H9 (cell line): ENCODE data around the gene SIN3A. TPM values are rescaled to one million over a fixed set of nuclear protein-coding genes. Genes with fewer than 3 reads are reported as not detected.

Source experiments
- DNase-seq: peaks from one replicate; pipeline ENCODE4 v3.0.0-alpha.2; 2017
- H2AFZ ChIP-seq: one replicate; pipeline ENCODE4 v1.6.1; 2013; ENCODE audit warnings: mild to moderate bottlenecking, low read length, control low read depth, moderate library complexity
- H2AK5ac ChIP-seq: 2 replicates; pipeline ENCODE4 v1.6.1; 2013; ENCODE audit warnings: low read length, control low read depth, mixed read lengths; ENCODE audit not compliant: insufficient read length
- H2BK120ac ChIP-seq: one replicate; pipeline ENCODE4 v1.6.1; 2013; ENCODE audit warnings: low read depth, mild to moderate bottlenecking, low read length, control low read depth, inconsistent platforms; ENCODE audit not compliant: poor library complexity, severe bottlenecking
- H2BK12ac ChIP-seq: 2 replicates; pipeline ENCODE4 v1.6.1; 2013; ENCODE audit warnings: low read length, control low read depth, mixed read lengths, low read depth; ENCODE audit not compliant: insufficient read length
- H2BK15ac ChIP-seq: 2 replicates; pipeline ENCODE4 v1.6.1; 2013; ENCODE audit warnings: low read depth, low read length, control low read depth
- H2BK20ac ChIP-seq: one replicate; pipeline ENCODE4 v1.6.1; 2013; ENCODE audit warnings: low read depth, mild to moderate bottlenecking, low read length, control low read depth, inconsistent platforms; ENCODE audit not compliant: poor library complexity, severe bottlenecking
- H2BK5ac ChIP-seq: 2 replicates; pipeline ENCODE4 v1.6.1; 2013; ENCODE audit warnings: low read length, control low read depth, mixed read lengths; ENCODE audit not compliant: insufficient read length
- H3K14ac ChIP-seq: 2 replicates; pipeline ENCODE4 v1.6.1; 2013; ENCODE audit warnings: low read length, control low read depth; ENCODE audit not compliant: insufficient read depth
- H3K18ac ChIP-seq: 2 replicates; pipeline ENCODE4 v1.6.1; 2013; ENCODE audit warnings: low read depth, mild to moderate bottlenecking, mixed read lengths, low read length, control low read depth; ENCODE audit not compliant: insufficient read length
- H3K23ac ChIP-seq: 2 replicates; pipeline ENCODE4 v1.6.1; 2013; ENCODE audit warnings: low read length, control low read depth, mixed read lengths, low read depth; ENCODE audit not compliant: insufficient read length
- H3K23me2 ChIP-seq: 2 replicates; pipeline ENCODE4 v1.6.1; 2013; ENCODE audit warnings: low read depth, mild to moderate bottlenecking, mixed read lengths, low read length, control low read depth; ENCODE audit not compliant: insufficient read length, poor library complexity, severe bottlenecking
- H3K27ac ChIP-seq: 2 replicates; pipeline ENCODE4 v1.5.1; 2013; ENCODE audit warnings: low read length, control low read depth, mixed read lengths, low read depth; ENCODE audit not compliant: insufficient read length
- H3K27me3 ChIP-seq: 2 replicates; pipeline ENCODE4 v1.6.1; 2013; ENCODE audit warnings: low read length, control low read depth, inconsistent platforms; ENCODE audit not compliant: insufficient read depth
- H3K4ac ChIP-seq: 2 replicates; pipeline ENCODE4 v1.6.1; 2013; ENCODE audit warnings: low read depth, mild to moderate bottlenecking, control low read depth, inconsistent platforms, low read length, moderate library complexity
- H3K4me1 ChIP-seq: 2 replicates; pipeline ENCODE4 v1.6.1; 2013; ENCODE audit warnings: low read length, control low read depth, inconsistent platforms; ENCODE audit not compliant: insufficient read depth
- H3K4me2 ChIP-seq: 2 replicates; pipeline ENCODE4 v1.6.1; 2013; ENCODE audit warnings: low read length, control low read depth, mixed read lengths; ENCODE audit not compliant: insufficient read length, insufficient read depth
- H3K56ac ChIP-seq: 2 replicates; pipeline ENCODE4 v1.6.1; 2013; ENCODE audit warnings: low read depth, mild to moderate bottlenecking, mixed read lengths, low read length, control low read depth; ENCODE audit not compliant: insufficient read length
- H3K79me1 ChIP-seq: 2 replicates; pipeline ENCODE4 v1.6.1; 2013; ENCODE audit warnings: low read depth, mild to moderate bottlenecking, moderate library complexity, low read length, control low read depth, inconsistent platforms; ENCODE audit not compliant: insufficient read depth, poor library complexity, severe bottlenecking
- H3K79me2 ChIP-seq: 2 replicates; pipeline ENCODE4 v1.6.1; 2013; ENCODE audit warnings: low read length, control low read depth, inconsistent platforms; ENCODE audit not compliant: insufficient read depth
- H3K9ac ChIP-seq: 2 replicates; pipeline ENCODE4 v1.6.1; 2013; ENCODE audit warnings: low read length, control low read depth, mixed read lengths; ENCODE audit not compliant: insufficient read length; ENCODE audit errors: extremely low read depth
- H3K9me3 ChIP-seq: one replicate; pipeline ENCODE4 v1.6.1; 2013; ENCODE audit warnings: low read depth, low read length, inconsistent platforms; ENCODE audit not compliant: control insufficient read depth
- H3T11ph ChIP-seq: one replicate; pipeline ENCODE4 v1.6.1; 2013; ENCODE audit warnings: mild to moderate bottlenecking, low read length, control low read depth, inconsistent platforms
- H4K20me1 ChIP-seq: one replicate; pipeline ENCODE4 v1.6.1; 2013; ENCODE audit not compliant: control insufficient read depth, insufficient read length, insufficient read depth
- H4K5ac ChIP-seq: 2 replicates; pipeline ENCODE4 v1.6.1; 2013; ENCODE audit warnings: low read depth, mild to moderate bottlenecking, mixed read lengths, low read length, control low read depth; ENCODE audit not compliant: insufficient read length
- H4K8ac ChIP-seq: replicated peaks from 2 replicates; pipeline ENCODE4 v1.6.1; 2013; ENCODE audit warnings: low read length, control low read depth, mixed read lengths, low read depth; ENCODE audit not compliant: insufficient read length
- H4K91ac ChIP-seq: 2 replicates; pipeline ENCODE4 v1.6.1; 2013; ENCODE audit warnings: low read depth, mild to moderate bottlenecking, moderate library complexity, mixed read lengths, low read length, control low read depth; ENCODE audit not compliant: insufficient read length
- H3K27ac Mint-ChIP-seq, 3 experiments: 2 replicates in 2 of 3; 3 replicates in 1 of 3; pipeline ENCODE4 v1.8.0; 2020 to 2021; ENCODE audit warnings: mixed read lengths in 3 of 3, mild to moderate bottlenecking in 1 of 3, moderate library complexity in 1 of 3
- H3K27me3 Mint-ChIP-seq: 2 replicates; pipeline ENCODE4 v1.8.0; 2021; ENCODE audit warnings: low read depth, mild to moderate bottlenecking, moderate library complexity, mixed read lengths
- H3K36me3 Mint-ChIP-seq, 3 experiments: 2 replicates in 2 of 3; 3 replicates in 1 of 3; pipeline ENCODE4 v1.8.0; 2020 to 2021; ENCODE audit warnings: low read depth in 3 of 3, mixed read lengths in 3 of 3; ENCODE audit not compliant: insufficient read depth in 1 of 3
- H3K4me1 Mint-ChIP-seq, 2 experiments: 2 replicates each; pipeline ENCODE4 v1.8.0; 2020; ENCODE audit warnings: mixed read lengths in 2 of 2
- H3K4me3 Mint-ChIP-seq, 2 experiments: 2 replicates in 1 of 2; 3 replicates in 1 of 2; pipeline ENCODE4 v1.8.0; 2020 to 2021; ENCODE audit warnings: mild to moderate bottlenecking in 2 of 2, mixed read lengths in 2 of 2, moderate library complexity in 1 of 2
- H3K9me3 Mint-ChIP-seq, 2 experiments: 2 replicates in 1 of 2; 3 replicates in 1 of 2; pipeline ENCODE4 v1.8.0; 2020; ENCODE audit warnings: mild to moderate bottlenecking in 2 of 2, mixed read lengths in 2 of 2, moderate library complexity in 1 of 2
- CTCF ChIP-seq: fragments of 200-600 bp; sonication (generic); conservative IDR thresholded peaks from 3 replicates; pipeline ENCODE4 v1.8.0; 2021; ENCODE audit warnings: antibody characterized with exemption, mild to moderate bottlenecking
- WGBS: extraction: QIAGEN DNeasy Blood & Tissue Kit; methylation state at CpG from one replicate; pipeline ENCODE4 v1.1.7; 2013; ENCODE audit warnings: missing lambda C conversion rate, low lambda C conversion rate, mixed read lengths; ENCODE audit not compliant: insufficient read length; ENCODE audit errors: extremely low coverage; 5-methylcytosine and 5-hydroxymethylcytosine counted together
- total RNA-seq: library from RNA; stranded (reverse); gene quantifications from 2 replicates; pipeline ENCODE4 v1.2.1, GENCODE V29; 2021

Gene SIN3A
- total RNA-seq, 1 experiment from 2014 or later, result 102 TPM

DNA sequence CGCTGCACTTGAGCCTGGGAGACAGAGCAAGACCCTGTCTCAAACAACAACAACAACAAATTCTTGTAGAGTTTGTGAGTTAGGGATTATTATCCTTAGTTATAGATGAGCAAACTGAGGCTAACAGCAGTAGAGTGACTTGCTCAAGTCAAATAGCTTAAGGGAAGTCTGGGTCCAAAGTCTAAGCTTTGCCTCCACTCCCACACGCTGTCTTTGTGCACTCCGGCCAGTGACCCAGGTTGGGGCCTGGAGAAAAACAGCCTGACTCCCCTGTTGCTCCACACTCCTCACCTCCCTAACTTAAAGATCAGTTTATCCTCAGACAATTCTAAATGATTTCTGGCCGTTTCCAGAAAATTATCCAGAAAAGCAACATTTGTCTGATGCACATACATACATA is 9.2 kb upstream of the SIN3A start:
- Mint-ChIP-seq H3K4me3 (no peak overlapping the region), H3K36me3 (peaks cover 0 to 10% (median 2%) of the 10 kb centered on the region in 3 experiments; a peak in 4 of 7 replicates), H3K9me3 (no peaks in the 10 kb centered on the region; a peak in 1 of 5 replicates), H3K4me1 (peaks cover 32% of the 10 kb centered on the region in 2 experiments), H3K27ac (peak overlapping the region in 2 of 3 experiments; percentile 75 to 76; a peak in 5 of 7 replicates), H3K27me3 (no peaks in the 10 kb centered on the region; the same call in 1 of the 2 replicates)
- Histone ChIP-seq H3T11ph (no peak overlapping the region), H4K20me1 (no peaks in the 10 kb centered on the region), H2AK5ac (no peak overlapping the region), H4K8ac (no peak overlapping the region), H3K79me2 (no peaks in the 10 kb centered on the region), H3K27me3 (no peaks in the 10 kb centered on the region), H3K4me2 (no peak overlapping the region), H3K23me2 (peaks cover 4% of the 10 kb centered on the region), H3K56ac (no peak overlapping the region), H4K5ac (no peak overlapping the region), H2BK15ac (no peak overlapping the region), H3K79me1 (no peaks in the 10 kb centered on the region), H2AFZ (no peak overlapping the region), H2BK5ac (no peak overlapping the region), H3K9me3 (no peaks in the 10 kb centered on the region), H3K4ac (no peak overlapping the region), H3K27ac (no peak overlapping the region), H3K14ac (no peak overlapping the region), H3K18ac (no peak overlapping the region), H3K4me1 (no peaks in the 10 kb centered on the region; the same call in 1 of the 2 replicates), H2BK120ac (no peak overlapping the region), H3K23ac (no peak overlapping the region), H3K9ac (no peak overlapping the region), H2BK12ac (no peak overlapping the region), H4K91ac (no peak overlapping the region), H2BK20ac (no peak overlapping the region)
- no CpG with 5 or more reads among the region's 4 CpGs for whole genome bisulfite sequencing
- no peak for DNase-seq
- TF ChIP-seq CTCF, result no peak
